Colonic mucosa (tissue), 4 donors: Measurements from ENCODE around the gene SLC15A3. TPM values are rescaled to one million over a fixed set of nuclear protein-coding genes. Genes with fewer than 3 reads are reported as not detected.
"Not testable (repeated sequence)": the region's sequence is repeated elsewhere in the genome, so short reads cannot be mapped to it uniquely, and the experiment has no call there.

Experiments
- DNase-seq: peaks from one replicate; pipeline ENCODE4 v3.0.0-alpha.2; 2020
- H3K27ac ChIP-seq: fragments of 200-600 bp; one replicate; pipeline ENCODE4 v1.8.0; 2021
- H3K27me3 ChIP-seq: fragments of 200-600 bp; one replicate; pipeline ENCODE4 v1.8.0; 2021
- H3K36me3 ChIP-seq: fragments of 200-600 bp; one replicate; pipeline ENCODE4 v1.8.0; 2021
- H3K4me1 ChIP-seq: fragments of 200-600 bp; one replicate; pipeline ENCODE4 v1.8.0; 2021; ENCODE audit warnings: mild to moderate bottlenecking
- H3K4me3 ChIP-seq: fragments of 200-600 bp; one replicate; pipeline ENCODE4 v1.8.0; 2021
- H3K9ac ChIP-seq, 2 donors: one replicate each; pipeline ENCODE4 v1.7.0; 2013; ENCODE audit warnings: control low read depth in 2 of 2, low read depth in 2 of 2, low read length in 2 of 2
- H3K9me3 ChIP-seq: fragments of 200-600 bp; one replicate; pipeline ENCODE4 v1.8.0; 2021
- CTCF ChIP-seq: fragments of 200-600 bp; IDR thresholded peaks from one replicate; pipeline ENCODE4 v1.8.0; 2022; ENCODE audit warnings: antibody characterized with exemption, mild to moderate bottlenecking
- intact Hi-C: fragments of 100-400 bp; cut with DNase I; formaldehyde crosslinking; loops from one replicate; pipeline ENCODE4 v1.14.1; 2022
- total RNA-seq, 2 donors: library from RNA; stranded (reverse); fragmentation: NEBNext Ultra II Directional in 1 of 2; extraction: Animal tissue kit (Norgen Biotek cat#: 25700) in 1 of 2; gene quantifications; one replicate each; pipeline ENCODE4 v1.2.1, GENCODE V29; 2021
- donor health status: healthy.
- donor health status: DM: no; HTN: no; CAD: no.
- donor health status: DM: no; HTN: no; CAD: no.

SLC15A3 gene
- total RNA-seq, 2 donors from 2014 or later: 6.6 to 14.4 TPM

DNA sequence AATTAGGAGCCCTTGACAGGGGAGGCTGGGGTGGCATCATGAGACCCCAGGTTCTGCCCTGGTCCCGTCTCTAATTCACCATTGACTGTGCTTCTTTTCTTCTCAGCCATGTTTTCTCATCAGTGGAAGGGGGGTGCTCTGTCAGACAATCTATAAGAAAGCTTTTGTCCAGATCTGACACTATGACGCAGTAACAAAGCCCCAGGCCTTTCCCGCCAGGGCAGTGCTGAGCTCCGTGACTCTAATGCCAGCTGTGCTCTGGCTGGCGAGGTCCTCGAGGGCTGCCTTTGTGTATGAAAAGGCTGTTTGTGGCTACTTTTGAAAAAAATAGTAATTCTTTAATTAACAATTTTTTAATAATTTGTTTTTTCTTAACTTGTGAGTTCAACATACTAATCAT, 22.8 kb upstream of the SLC15A3 start:
- Histone ChIP-seq H3K27ac (no peak overlapping the region), H3K9ac (peak overlapping the region in 1 of 2 donors; percentile 35), H3K4me1 (no peaks in the 10 kb centered on the region), H3K36me3 (no peaks in the 10 kb centered on the region), H3K27me3 (no peaks in the 10 kb centered on the region), H3K4me3 (no peak overlapping the region), H3K9me3 (no peaks in the 10 kb centered on the region)
- no peak for TF ChIP-seq CTCF
- intact Hi-C loops: no loop called here
- DNase-seq: no peak

DNA sequence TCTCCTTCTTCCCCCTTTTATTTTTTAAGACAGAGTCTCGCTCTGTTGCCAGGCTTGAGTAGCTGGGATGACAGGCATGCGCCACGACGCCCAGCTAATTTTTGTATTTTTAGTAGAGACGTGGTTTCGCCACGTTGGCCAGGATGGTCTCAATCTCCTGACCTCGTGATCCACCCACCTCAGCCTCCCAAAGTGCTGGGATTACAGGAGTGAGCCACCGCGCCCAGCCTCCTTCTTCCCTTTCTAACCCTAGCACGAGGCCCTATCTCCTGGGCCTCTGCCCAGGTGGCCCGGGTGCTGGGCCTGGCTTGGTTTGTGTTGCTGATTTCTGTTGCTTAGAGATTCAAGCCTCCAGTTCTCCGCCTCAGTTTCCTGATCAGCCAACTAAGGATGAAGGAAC, 22.3 kb upstream of the SLC15A3 start:
- H3K9me3 ChIP-seq, intact Hi-C loops, H3K9ac ChIP-seq, H3K4me3 ChIP-seq, H3K27me3 ChIP-seq, DNase-seq, H3K36me3 ChIP-seq, H3K4me1 ChIP-seq, H3K27ac ChIP-seq: not testable (repeated sequence)

DNA sequence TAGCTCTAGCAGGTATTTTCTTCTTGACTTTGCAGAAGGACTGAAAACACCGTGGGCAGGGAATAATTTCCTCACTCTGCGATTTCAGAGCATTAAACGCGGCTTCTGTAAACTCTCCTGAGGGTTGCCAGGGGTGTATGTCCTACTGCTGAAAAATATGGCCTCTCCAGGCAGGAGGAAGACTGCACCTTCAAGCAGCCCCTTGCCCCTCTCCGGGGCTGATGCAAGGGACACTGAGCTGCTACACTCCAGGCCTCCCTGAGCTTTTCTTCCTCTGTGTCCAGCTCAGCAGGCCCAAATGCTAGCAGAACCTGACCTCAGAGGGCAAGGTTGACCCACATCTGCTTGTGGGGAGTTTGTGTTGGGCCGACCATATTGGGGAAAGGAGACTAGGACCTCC, 21.7 kb upstream of the SLC15A3 start:
- no peak overlapping the region for H3K27ac ChIP-seq
- no peaks in the 10 kb centered on the region for H3K4me1 ChIP-seq

DNA sequence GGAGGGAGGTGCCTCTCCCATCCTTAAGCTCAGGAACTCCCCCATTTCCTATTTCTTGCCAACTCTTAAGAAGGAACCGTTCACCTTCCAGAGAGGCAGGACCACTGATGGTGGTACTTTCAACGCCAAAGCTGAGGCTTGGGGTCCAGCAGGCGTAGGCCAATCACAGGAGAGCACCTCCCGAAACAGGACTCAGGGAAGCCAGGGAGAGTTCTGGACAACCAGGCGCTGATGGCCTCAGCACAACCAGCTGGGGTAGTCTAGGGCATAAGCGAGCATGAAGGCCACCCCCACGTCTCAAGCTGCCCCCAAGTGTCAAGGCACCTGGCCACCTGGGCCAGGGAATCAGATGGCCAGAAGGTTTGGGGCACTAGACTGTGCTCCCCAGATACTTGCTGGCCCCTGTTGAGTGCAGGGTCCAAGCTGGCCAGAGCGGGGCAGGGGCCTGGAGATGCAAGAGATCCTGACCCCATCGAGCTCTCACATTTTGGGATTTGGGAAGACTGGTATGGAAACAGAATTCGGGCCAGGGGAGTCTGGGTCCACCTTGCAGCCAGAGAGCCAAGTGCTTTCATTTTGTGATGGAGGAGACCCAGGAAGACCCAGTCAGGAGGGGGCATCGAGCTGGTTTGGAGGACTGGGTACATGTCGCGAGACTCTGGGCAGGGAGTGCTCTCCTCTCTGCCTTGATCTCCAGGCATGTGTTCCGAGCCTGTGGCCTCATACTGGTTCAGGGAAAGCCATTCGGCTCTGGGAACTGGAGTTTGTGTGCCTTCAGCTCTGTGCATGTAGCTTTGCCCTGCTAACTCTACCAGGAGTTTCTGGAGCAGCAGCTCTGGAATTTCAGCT, 20.4 kb upstream of the SLC15A3 start:
- Histone ChIP-seq H3K27ac (peak overlapping the region; percentile 21), H3K4me3 (peak overlapping the region; percentile 16)
- TF ChIP-seq CTCF: no peak

More for the DNA sequence above, 21.7 kb upstream of the SLC15A3 start:
- H3K9me3 ChIP-seq: no peaks in the 10 kb centered on the region
- DNase-seq: no peak
- intact Hi-C loops: no loop called here
- H3K4me3 ChIP-seq: no peak overlapping the region
- no peaks in the 10 kb centered on the region for H3K36me3 ChIP-seq
- H3K9ac ChIP-seq: no peak overlapping the region
- no peaks in the 10 kb centered on the region for H3K27me3 ChIP-seq
- TF ChIP-seq CTCF: no peak

DNA sequence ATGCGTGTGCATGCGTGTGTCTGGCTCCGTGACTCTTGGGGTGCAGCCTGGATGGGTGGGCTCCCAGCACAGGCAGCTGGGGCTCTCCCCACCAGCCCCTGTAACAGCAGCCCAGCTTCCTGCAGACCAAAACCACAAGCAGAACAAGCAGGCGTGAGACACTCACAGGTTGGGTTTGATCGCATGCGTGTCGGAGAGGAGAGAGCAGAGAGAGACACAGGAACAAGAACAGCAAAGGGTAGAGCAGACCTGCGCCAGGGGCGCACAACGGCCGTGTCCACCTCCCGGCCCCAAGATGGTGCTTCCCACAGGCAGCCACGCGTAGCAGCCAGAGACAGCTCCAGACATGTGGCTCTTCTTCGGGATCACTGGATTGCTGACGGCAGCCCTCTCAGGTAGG, 19.5 kb upstream of the SLC15A3 start, which contains the start of gene CD6:
Gene CD6 (plus strand): TSS at position 161 of the 400 bp plus-strand sequence. CDS start 186 bp downstream, at position 347.
- Histone ChIP-seq H3K4me3 (peak within 1 kb of the TSS; percentile 16), H3K36me3 (no peaks in the 10 kb centered on the region), H3K9ac (peak within 1 kb of the TSS; percentile 31 to 35), H3K27me3 (no peaks in the 10 kb centered on the region), H3K4me1 (no peaks in the 10 kb centered on the region), H3K9me3 (no peaks in the 10 kb centered on the region), H3K27ac (peak within 1 kb of the TSS; percentile 21)
- no peak for DNase-seq
- intact Hi-C loops: loop anchor here (2.0 kb wide), 1 partner anchor 157 kb away; no protein-coding TSS in a partner anchor
- TF ChIP-seq CTCF: no peak

More for the DNA sequence above, 20.4 kb upstream of the SLC15A3 start:
- intact Hi-C loops: no loop called here
- no peaks in the 10 kb centered on the region for H3K27me3 ChIP-seq
- no peaks in the 10 kb centered on the region for H3K4me1 ChIP-seq
- no peak for DNase-seq
- H3K36me3 ChIP-seq: no peaks in the 10 kb centered on the region
- no peaks in the 10 kb centered on the region for H3K9me3 ChIP-seq
- peak overlapping the region in 1 of 2 donors; percentile 31 for H3K9ac ChIP-seq

- no peak for TF ChIP-seq CTCF
- Histone ChIP-seq H3K4me1 (no peaks in the 10 kb centered on the region), H3K36me3 (no peaks in the 10 kb centered on the region), H3K27me3 (no peaks in the 10 kb centered on the region), H3K9ac (no peak overlapping the region), H3K27ac (no peak overlapping the region), H3K4me3 (no peak overlapping the region), H3K9me3 (no peaks in the 10 kb centered on the region)
- intact Hi-C loops: loop anchor here (2.0 kb wide), 1 partner anchor 158 kb away; no protein-coding TSS in a partner anchor
- no peak for DNase-seq
Observed at GRCh38 chr11:60970890-60971289, 18.9 kb upstream of the SLC15A3 start.
